Peyer's patch (tissue), 4 donors: ENCODE data around the gene ZCCHC14.

ENCODE experiments used
- CTCF ChIP-seq, 6 experiments: fragments of 450-650 bp in 4 of 6; fragments of 200-600 bp in 2 of 6; sonication (generic) in 1 of 6; IDR thresholded peaks; one replicate each; pipeline ENCODE4 v1.5.1; 2017 to 2019; ENCODE audit warnings: antibody characterized with exemption in 6 of 6, mild to moderate bottlenecking in 3 of 6, moderate library complexity in 1 of 6
- POLR2A ChIP-seq, 2 donors: fragments of 450-650 bp; IDR thresholded peaks; one replicate each; pipeline ENCODE4 v1.5.1; 2017; ENCODE audit warnings: antibody characterized with exemption in 2 of 2, mild to moderate bottlenecking in 2 of 2, moderate library complexity in 2 of 2

GRCh38 chr16:87368029-87368770 lies 124.6 kb downstream of the ZCCHC14 start:
- TF ChIP-seq POLR2A (IDR thresholded peaks at IDR 0.05) (no peak), CTCF (IDR thresholded peaks at IDR 0.05) (no peak)
